ENCODE measurements around the gene ZDHHC16. TPM values are rescaled to one million over a fixed set of nuclear protein-coding genes. Genes with fewer than 3 reads are reported as not detected.
"Not testable (repeated sequence)": the region's sequence is repeated elsewhere in the genome, so short reads cannot be mapped to it uniquely, and the experiment has no call there.

The ZDHHC16 gene
- polyA plus RNA-seq, 1 donor = 30.7 TPM

DNA sequence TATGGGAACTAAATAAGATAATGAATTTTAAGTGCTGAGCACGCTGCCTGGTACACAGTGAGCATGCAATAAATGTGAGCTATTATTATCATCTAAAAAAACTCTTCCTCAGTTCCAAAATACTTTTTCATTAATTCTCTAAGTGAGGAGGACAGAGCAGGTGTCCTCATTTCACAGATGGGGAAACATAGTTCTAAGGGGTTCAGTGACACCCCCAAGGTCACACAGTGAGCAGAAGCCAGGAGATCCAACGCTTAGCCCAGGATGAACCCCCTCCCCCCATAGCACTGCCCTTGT is 38.1 kb upstream of the ZDHHC16 start:
- H3K36me3 ChIP-seq (ENCODE audit: control insufficient read depth, insufficient read depth, low read length) = no peaks in the 10 kb centered on the region
- no peak overlapping the region for H3K27ac ChIP-seq (ENCODE audit: low read length)
- DNase-seq = no peak
- peaks cover 5% of the 10 kb centered on the region for H3K4me1 ChIP-seq (ENCODE audit: control insufficient read depth, insufficient read depth, low read length)
- H3K4me3 ChIP-seq (ENCODE audit: low read length) = no peak overlapping the region
- no peaks in the 10 kb centered on the region for H3K27me3 ChIP-seq (ENCODE audit: control insufficient read depth, insufficient read depth, low read length)
- no CpG with 5 or more reads among the region's 2 CpGs for WGBS (ENCODE audit: insufficient coverage, low lambda C conversion rate)
- no peaks in the 10 kb centered on the region for H3K9me3 ChIP-seq (ENCODE audit: control insufficient read depth, low read depth, low read length)

DNA sequence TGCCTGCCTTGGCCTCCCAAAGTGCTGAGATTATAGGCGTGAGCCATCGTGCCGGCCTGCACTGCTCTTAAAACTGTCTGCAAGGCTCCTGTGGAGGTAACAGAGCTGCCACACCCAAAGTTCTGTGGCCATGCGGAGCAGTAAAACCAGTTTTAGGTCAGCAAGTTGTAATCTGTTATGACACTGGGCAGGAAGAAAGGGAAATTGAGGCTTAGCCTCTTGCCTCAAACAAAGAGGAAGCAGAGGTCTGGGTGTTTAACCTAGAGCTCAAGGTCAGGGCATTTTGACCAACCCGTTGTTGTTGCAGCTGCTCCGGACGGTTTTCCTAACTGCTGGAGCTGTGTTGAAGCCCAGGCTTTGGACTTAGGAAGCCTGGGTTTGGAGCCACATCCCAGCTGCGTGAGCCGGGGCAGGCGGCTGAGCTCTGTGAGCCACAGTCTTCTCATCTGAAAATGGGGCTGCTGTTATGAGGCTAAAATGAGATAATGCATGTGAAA is 37.4 kb upstream of the ZDHHC16 start:
- no peaks in the 10 kb centered on the region for H3K9me3 ChIP-seq (ENCODE audit: control insufficient read depth, low read depth, low read length)
- no peak for DNase-seq
- no peak overlapping the region for H3K4me3 ChIP-seq (ENCODE audit: low read length)
- no peaks in the 10 kb centered on the region for H3K27me3 ChIP-seq (ENCODE audit: control insufficient read depth, insufficient read depth, low read length)
- no peaks in the 10 kb centered on the region for H3K36me3 ChIP-seq (ENCODE audit: control insufficient read depth, insufficient read depth, low read length)
- WGBS (ENCODE audit: insufficient coverage, low lambda C conversion rate) = no CpG with 5 or more reads among the region's 10 CpGs
- H3K4me1 ChIP-seq (ENCODE audit: control insufficient read depth, insufficient read depth, low read length) = peaks cover 5% of the 10 kb centered on the region
- no peak overlapping the region for H3K27ac ChIP-seq (ENCODE audit: low read length)

DNA sequence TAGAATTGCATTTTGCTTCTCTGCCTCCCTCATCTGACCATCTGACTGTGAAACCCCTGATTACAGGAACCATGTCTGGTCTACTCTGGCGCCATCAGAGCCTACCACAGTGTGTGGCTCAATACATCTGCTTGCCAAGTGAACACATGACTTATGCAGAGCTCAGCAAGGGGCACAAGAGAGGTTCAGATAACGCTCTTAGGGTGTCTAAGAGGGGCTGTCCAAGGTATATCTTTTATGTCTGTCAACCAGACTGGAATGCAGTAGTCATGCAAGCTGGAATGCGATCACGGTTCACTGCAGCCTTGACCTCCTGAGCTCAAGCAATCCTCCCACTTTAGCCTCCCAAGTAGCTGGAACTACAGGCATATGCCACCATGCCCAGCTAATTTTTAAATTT is 34.6 kb upstream of the ZDHHC16 start:
- no peaks in the 10 kb centered on the region for H3K27me3 ChIP-seq (ENCODE audit: control insufficient read depth, insufficient read depth, low read length)
- no peaks in the 10 kb centered on the region for H3K36me3 ChIP-seq (ENCODE audit: control insufficient read depth, insufficient read depth, low read length)
- no CpG with 5 or more reads among the region's 4 CpGs for WGBS (ENCODE audit: insufficient coverage, low lambda C conversion rate)
- no peaks in the 10 kb centered on the region for H3K9me3 ChIP-seq (ENCODE audit: control insufficient read depth, low read depth, low read length)
- no peak overlapping the region for H3K4me3 ChIP-seq (ENCODE audit: low read length)
- H3K27ac ChIP-seq (ENCODE audit: low read length) = no peak overlapping the region
- peaks cover 5% of the 10 kb centered on the region for H3K4me1 ChIP-seq (ENCODE audit: control insufficient read depth, insufficient read depth, low read length)
- no peak for DNase-seq

DNA sequence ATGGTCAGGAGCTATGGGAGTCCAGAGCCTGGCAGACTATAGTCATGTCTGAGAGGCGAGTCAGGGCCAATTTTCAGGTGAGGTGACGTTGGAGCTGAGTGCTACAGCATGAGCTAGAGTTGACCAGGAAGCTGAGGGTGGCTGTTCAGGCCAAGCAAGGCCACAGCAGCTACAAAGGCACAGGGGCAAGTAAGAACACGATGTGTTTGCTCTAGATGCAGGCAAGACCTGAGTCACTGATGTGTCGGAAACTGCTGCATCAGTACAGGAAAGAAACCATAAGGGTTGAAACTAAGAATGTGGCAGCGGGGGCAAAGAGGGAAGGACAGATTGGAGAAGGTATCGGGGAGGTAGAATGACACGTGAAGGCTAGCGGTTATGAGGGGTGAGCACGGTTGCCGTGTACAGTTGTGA is 33.1 kb upstream of the ZDHHC16 start:
- Histone ChIP-seq H3K27me3 (ENCODE audit: control insufficient read depth, insufficient read depth, low read length) (no peaks in the 10 kb centered on the region), H3K36me3 (ENCODE audit: control insufficient read depth, insufficient read depth, low read length) (no peaks in the 10 kb centered on the region), H3K27ac (ENCODE audit: low read length) (no peak overlapping the region), H3K4me1 (ENCODE audit: control insufficient read depth, insufficient read depth, low read length) (no peaks in the 10 kb centered on the region), H3K9me3 (ENCODE audit: control insufficient read depth, low read depth, low read length) (no peaks in the 10 kb centered on the region), H3K4me3 (ENCODE audit: low read length) (no peak overlapping the region)
- WGBS (ENCODE audit: insufficient coverage, low lambda C conversion rate) = 93% methylated on average over 3 of the region's 10 CpGs
- DNase-seq = no peak

DNA sequence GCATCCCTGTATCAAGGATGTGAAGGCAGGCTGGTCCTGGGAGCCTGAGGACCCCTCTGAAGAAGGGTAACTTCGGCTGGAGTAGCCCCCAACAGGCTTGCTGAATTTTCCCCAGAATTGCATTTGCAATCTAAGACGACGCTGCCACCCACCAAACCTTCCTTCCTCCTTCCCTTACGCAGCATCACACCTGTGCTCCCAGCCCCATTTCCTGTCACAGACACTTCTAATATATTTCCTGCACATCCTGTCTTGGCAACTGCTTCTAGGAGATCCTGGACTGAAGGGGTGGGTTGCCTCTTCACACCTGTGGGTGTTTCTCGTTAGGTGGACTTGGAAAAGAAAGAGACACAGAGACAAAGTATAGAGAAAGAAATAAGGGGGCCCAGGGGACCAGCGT is 29.4 kb upstream of the ZDHHC16 start:
- no peaks in the 10 kb centered on the region for H3K27me3 ChIP-seq (ENCODE audit: control insufficient read depth, insufficient read depth, low read length)
- no CpG with 5 or more reads among the region's 6 CpGs for WGBS (ENCODE audit: insufficient coverage, low lambda C conversion rate)
- no peak for DNase-seq
- no peaks in the 10 kb centered on the region for H3K36me3 ChIP-seq (ENCODE audit: control insufficient read depth, insufficient read depth, low read length)
- no peaks in the 10 kb centered on the region for H3K9me3 ChIP-seq (ENCODE audit: control insufficient read depth, low read depth, low read length)
- no peak overlapping the region for H3K4me3 ChIP-seq (ENCODE audit: low read length)
- no peaks in the 10 kb centered on the region for H3K4me1 ChIP-seq (ENCODE audit: control insufficient read depth, insufficient read depth, low read length)
- no peak overlapping the region for H3K27ac ChIP-seq (ENCODE audit: low read length)

DNA sequence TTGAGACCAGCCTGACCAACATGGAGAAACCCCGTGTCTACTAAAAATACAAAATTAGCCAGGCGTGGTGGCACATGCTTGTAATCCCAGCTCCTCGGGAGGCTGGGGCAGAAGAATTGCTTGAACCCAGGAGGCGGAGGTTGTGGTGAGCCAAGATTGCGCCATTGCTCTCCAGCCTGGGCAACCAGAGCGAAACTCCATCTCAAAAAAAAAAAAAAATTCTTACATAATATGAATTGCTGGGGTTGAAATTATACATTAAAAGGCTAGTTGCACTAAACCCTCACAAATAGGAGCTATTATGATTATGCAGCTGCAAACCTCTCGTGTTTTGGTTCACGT is 22.2 kb upstream of the ZDHHC16 start:
- WGBS (ENCODE audit: insufficient coverage, low lambda C conversion rate) = 100% methylated on average over 1 of the region's 8 CpGs
- peaks cover 16% of the 10 kb centered on the region for H3K4me1 ChIP-seq (ENCODE audit: control insufficient read depth, insufficient read depth, low read length)
- H3K27ac ChIP-seq (ENCODE audit: low read length); H3K27me3 ChIP-seq (ENCODE audit: control insufficient read depth, insufficient read depth, low read length); DNase-seq; H3K36me3 ChIP-seq (ENCODE audit: control insufficient read depth, insufficient read depth, low read length); H3K4me3 ChIP-seq (ENCODE audit: low read length); H3K9me3 ChIP-seq (ENCODE audit: control insufficient read depth, low read depth, low read length): not testable (repeated sequence)

DNA sequence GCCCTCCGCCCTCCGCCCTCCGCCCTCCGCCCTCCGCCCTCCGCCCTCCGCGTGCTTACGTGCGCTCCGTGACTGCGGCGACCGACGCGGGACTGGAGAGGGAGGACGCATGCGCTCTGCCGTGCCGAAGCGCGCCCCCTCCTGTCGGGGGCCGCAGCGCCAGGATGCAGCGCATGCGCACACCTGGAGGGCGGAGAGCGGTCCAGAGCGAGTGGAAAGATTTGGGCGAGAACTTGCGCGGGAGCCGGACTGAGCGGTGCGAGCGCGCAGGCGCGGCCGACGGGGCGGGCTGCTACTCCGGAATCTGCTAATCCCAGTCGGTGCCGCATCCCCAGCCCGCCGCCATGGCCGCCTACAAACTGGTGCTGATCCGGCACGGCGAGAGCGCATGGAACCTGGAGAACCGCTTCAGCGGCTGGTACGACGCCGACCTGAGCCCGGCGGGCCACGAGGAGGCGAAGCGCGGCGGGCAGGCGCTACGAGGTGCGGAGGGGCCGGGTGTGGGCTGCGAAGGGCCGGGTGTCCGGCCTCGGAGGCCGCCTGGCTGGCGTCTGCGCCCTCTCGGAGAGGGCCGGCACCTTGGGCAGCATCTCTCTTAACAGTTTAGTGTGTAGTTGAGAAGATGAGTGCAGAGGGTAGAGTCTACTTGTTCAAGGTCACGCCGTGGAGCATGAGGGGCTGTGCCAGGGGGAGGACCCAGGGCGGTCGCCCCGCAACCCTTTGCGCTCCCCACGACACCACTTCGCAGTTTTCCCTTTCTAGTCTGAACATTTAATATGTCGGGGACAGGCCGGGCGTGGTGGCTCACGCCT is 19.8 kb upstream of the ZDHHC16 start, which contains the start of gene PGAM1:
TSS of gene PGAM1 (plus strand) at position 228 of the 812 bp plus-strand sequence. CDS start at position 345, 117 bp downstream.
- Histone ChIP-seq H3K27me3 (ENCODE audit: control insufficient read depth, insufficient read depth, low read length) (no peaks in the 10 kb centered on the region), H3K9me3 (ENCODE audit: control insufficient read depth, low read depth, low read length) (peaks cover 2% of the 10 kb centered on the region), H3K4me1 (ENCODE audit: control insufficient read depth, insufficient read depth, low read length) (peaks cover 17% of the 10 kb centered on the region), H3K4me3 (ENCODE audit: low read length) (peak within 1 kb of the TSS; percentile 88), H3K27ac (ENCODE audit: low read length) (peak within 1 kb of the TSS; percentile 76), H3K36me3 (ENCODE audit: control insufficient read depth, insufficient read depth, low read length) (peaks cover 18% of the 10 kb centered on the region)
- DNase-seq = peak; percentile 97
- no CpG with 5 or more reads among the region's 90 CpGs for WGBS (ENCODE audit: insufficient coverage, low lambda C conversion rate)

DNA sequence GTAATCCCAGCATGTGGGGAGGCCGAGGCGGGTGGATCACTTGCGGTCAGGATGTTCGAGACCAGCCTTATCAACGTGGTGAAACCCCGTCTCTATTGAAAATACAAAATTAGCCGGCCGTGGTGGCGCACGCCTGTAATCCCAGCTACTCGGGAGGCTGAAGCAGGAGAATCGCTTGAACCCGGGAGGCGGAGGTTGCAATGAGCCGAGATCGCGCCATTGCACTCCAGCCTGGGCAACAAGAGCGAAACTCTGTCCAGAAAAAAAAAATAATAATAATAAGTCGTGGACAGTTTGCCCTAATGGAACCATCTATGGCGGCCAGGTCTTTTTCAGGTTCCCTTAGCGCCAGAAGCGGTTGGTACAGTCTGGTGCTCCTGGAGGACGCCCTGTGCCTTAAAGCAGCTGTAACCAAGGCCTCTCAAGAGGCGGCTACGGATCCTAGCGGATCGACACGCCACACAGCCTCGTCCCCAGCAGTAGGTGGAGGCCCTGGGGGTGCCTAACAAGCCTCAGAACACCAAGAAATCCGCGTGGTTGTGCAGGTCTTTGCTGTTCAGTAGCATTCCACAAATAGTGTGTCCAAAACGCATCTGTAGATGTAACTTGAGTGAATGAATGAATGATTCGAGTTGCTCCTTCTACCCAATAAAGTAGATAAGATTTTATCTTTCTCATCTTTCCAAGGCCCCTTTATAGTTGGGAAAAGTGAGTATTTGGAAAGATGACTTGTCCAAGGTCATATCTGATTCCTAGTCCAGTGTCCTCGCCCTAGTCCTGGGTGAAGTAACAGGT is 19.0 kb upstream of the ZDHHC16 start:
- 7% methylated on average over 3 of the region's 34 CpGs for WGBS (ENCODE audit: insufficient coverage, low lambda C conversion rate)
- Histone ChIP-seq H3K27me3 (ENCODE audit: control insufficient read depth, insufficient read depth, low read length) (no peaks in the 10 kb centered on the region), H3K9me3 (ENCODE audit: control insufficient read depth, low read depth, low read length) (peaks cover 2% of the 10 kb centered on the region), H3K4me1 (ENCODE audit: control insufficient read depth, insufficient read depth, low read length) (peaks cover 17% of the 10 kb centered on the region), H3K4me3 (ENCODE audit: low read length) (peak overlapping the region; percentile 88), H3K27ac (ENCODE audit: low read length) (peak overlapping the region; percentile 76), H3K36me3 (ENCODE audit: control insufficient read depth, insufficient read depth, low read length) (peaks cover 26% of the 10 kb centered on the region)
- no peak for DNase-seq

DNA sequence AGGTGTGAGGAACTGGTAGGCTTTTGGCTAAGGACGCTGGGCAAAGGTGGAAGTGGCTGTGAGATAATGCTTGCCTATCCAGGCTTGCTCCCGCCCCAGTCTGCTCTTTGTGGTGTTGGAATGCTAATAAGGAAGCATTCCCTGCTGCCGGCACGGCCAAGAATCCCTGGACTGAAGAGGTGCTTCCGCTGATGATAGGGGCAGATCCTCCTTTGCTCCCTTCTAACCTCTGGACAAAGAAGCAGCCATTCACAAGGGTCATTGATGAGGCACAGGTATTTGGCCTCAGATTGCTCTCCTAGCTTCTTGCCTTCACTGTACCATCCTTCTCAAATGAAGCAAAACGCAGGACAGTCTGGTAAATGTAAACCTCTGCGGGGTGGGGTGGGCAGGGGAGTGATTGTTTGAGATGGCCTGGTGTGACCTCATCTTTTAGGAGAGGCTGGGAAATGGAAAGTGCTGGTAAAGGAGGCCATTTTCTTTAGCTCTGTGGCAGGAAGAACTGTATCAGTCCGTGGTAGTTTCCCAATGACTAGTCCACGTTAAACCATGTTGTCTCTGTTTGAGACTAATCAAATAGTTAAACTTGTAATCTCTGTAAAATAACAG is 18.3 kb upstream of the ZDHHC16 start:
- Histone ChIP-seq H3K36me3 (ENCODE audit: control insufficient read depth, insufficient read depth, low read length) (peaks cover 28% of the 10 kb centered on the region), H3K27ac (ENCODE audit: low read length) (peak overlapping the region; percentile 76), H3K4me1 (ENCODE audit: control insufficient read depth, insufficient read depth, low read length) (peaks cover 17% of the 10 kb centered on the region), H3K9me3 (ENCODE audit: control insufficient read depth, low read depth, low read length) (peaks cover 2% of the 10 kb centered on the region), H3K4me3 (ENCODE audit: low read length) (peak overlapping the region; percentile 88), H3K27me3 (ENCODE audit: control insufficient read depth, insufficient read depth, low read length) (no peaks in the 10 kb centered on the region)
- 33% methylated on average over 1 of the region's 9 CpGs for WGBS (ENCODE audit: insufficient coverage, low lambda C conversion rate)
- DNase-seq = peak; percentile 76 to 91

DNA sequence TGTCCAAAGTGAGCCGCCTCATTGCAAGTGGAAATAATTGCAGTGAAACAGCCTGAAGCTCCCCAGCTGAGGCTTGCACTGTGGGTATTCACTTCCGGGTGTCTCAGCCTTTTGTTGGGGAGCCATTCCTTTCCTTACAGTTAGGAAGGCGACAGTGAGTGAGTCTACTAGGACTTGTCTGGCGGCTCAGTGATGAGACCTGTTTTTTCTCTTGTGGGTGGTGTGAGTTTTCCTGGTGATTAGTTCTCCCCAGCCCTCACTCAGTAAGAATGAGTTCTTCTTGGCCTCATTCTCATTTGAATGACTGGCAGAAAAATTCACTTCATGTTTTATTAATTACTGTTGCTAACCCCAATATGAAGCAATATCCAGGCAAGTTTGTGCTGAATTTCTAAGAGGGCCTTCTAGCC is 17.4 kb upstream of the ZDHHC16 start:
- H3K4me3 ChIP-seq (ENCODE audit: low read length) = no peak overlapping the region
- H3K27ac ChIP-seq (ENCODE audit: low read length) = peak overlapping the region; percentile 76
- H3K27me3 ChIP-seq (ENCODE audit: control insufficient read depth, insufficient read depth, low read length) = no peaks in the 10 kb centered on the region
- WGBS (ENCODE audit: insufficient coverage, low lambda C conversion rate) = no CpG with 5 or more reads among the region's 4 CpGs
- H3K36me3 ChIP-seq (ENCODE audit: control insufficient read depth, insufficient read depth, low read length) = peaks cover 31% of the 10 kb centered on the region
- H3K9me3 ChIP-seq (ENCODE audit: control insufficient read depth, low read depth, low read length) = peaks cover 2% of the 10 kb centered on the region
- H3K4me1 ChIP-seq (ENCODE audit: control insufficient read depth, insufficient read depth, low read length) = peaks cover 17% of the 10 kb centered on the region
- DNase-seq = no peak

Measured in large intestine (tissue), 3 donors.